ENCODE measurements around the gene SLC6A11. TPM values are rescaled to one million over a fixed set of nuclear protein-coding genes. Genes with fewer than 3 reads are reported as not detected.

SLC6A11 gene
- total RNA-seq, 2 donors from 2014 or later: not detected

DNA sequence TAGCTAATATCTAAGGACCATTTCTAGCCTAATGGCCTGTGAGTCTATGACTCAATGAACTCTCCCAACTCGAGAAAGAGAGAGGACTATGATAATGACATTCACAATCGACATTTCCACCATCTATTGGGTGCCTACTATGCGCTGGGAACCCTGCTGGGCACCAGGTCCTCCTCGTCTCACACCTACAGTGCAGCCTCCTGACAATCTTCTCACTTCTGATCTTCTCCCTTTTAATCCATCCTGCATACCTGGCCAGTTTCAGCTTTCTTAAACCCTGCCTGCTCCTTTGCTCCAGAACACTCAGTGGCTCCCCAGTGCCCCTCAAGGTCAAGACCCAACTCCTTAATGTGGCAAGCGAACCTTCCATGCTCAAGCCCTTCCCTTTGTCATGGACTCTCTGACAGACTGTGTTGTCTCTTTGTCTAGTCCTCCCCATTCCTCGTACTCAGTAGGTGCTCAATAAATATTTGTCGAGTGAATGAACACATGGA is 173.0 kb downstream of the SLC6A11 start:
- Mint-ChIP-seq H3K27me3 (peaks cover 26 to 41% of the 10 kb centered on the region in 2 donors), H3K4me1 (ENCODE audit: low read depth in 2 of 2) (peaks cover 6% of the 10 kb centered on the region in 2 donors), H3K27ac (no peak overlapping the region), H3K36me3 (no peaks in the 10 kb centered on the region), H3K4me3 (no peak overlapping the region), H3K9me3 (no peaks in the 10 kb centered on the region)
- ATAC-seq (no peak), DNase-seq (ENCODE audit: low spot score) (no peak)

Other genes starting within 250 kb of the SLC6A11 start
- not detected for gene SLC6A1, start 176.5 kb downstream of the SLC6A11 start, total RNA-seq

All from natural killer cell treated with Interleukin-12 subunit alpha and Interleukin-12 subunit beta and Interleukin-15 and Interleukin-18, amount 100 ng/mL, for 72 hours (primary cell).